ENCODE data around the gene IRX4. TPM values are rescaled to one million over a fixed set of nuclear protein-coding genes. Genes with fewer than 3 reads are reported as not detected.

IRX4 gene
- total and polyA plus RNA-seq, 9 of the 15 experiments (the other 6 are each of a cell fraction or from before 2014, with no cell fraction given), result not detected

GRCh38 chr5:1856596-1857255 lies 26.0 kb downstream of the IRX4 start:
- ATAC-seq (no peak), DNase-seq (ENCODE audit: extremely low read depth in 1 of 4, low spot score in 3 of 4) (no peak), FAIRE-seq (no peak)
- Histone ChIP-seq H3K9me1 (ENCODE audit: control insufficient read depth, insufficient read depth, low read length) (no peaks in the 10 kb centered on the region), H3K79me2 (ENCODE audit: control insufficient read depth, insufficient read depth, low read length) (no peaks in the 10 kb centered on the region), H3K4me3 (no peak overlapping the region), H2AFZ (ENCODE audit: low read depth, low read length) (no peak overlapping the region), H3K27me3 (ENCODE audit: control insufficient read depth in 2 of 2, insufficient read depth in 2 of 2, low read length in 2 of 2) (peaks cover 41 to 65% of the 10 kb centered on the region in 2 experiments), H3K4me2 (ENCODE audit: insufficient read depth, low read length) (no peak overlapping the region), H3K9me3 (replicated peaks; ENCODE audit: control insufficient read depth, insufficient read depth, low read depth, low read length) (peaks cover 2% of the 10 kb centered on the region), H4K20me1 (replicated peaks; ENCODE audit: control insufficient read depth, insufficient read depth, low read length) (peaks cover 8% of the 10 kb centered on the region; the same call in 1 of the 2 replicates), H3K4me1 (replicated peaks in 1 of 2; ENCODE audit: control insufficient read depth in 2 of 2, insufficient read depth in 2 of 2, low read length in 2 of 2) (peaks cover 0 to 3% of the 10 kb centered on the region in 2 experiments; a peak in 1 of 5 replicates), H3K27ac (ENCODE audit: extremely low read depth, low read depth, low read length) (no peak overlapping the region), H3K36me3 (ENCODE audit: control insufficient read depth, insufficient read depth, low read length) (no peaks in the 10 kb centered on the region), H3K9ac (ENCODE audit: insufficient read depth in 1 of 2, low read depth in 2 of 2, low read length in 2 of 2) (no peak overlapping the region)
- BruUV-seq (replicated peaks), result no TSS peak
- ChIA-PET CTCF (ENCODE audit: low intra/inter-chr PET ratio) (no interaction called here), POLR2A (no interaction called here)
- intact Hi-C loops (cut with micrococcal nuclease) (no loop called here), in situ Hi-C loops (cut with MboI) (no loop called here)
- 21% methylated on average over 40 of the region's 49 CpGs for WGBS (ENCODE audit: insufficient coverage, low coverage, missing lambda C conversion rate)
- TF ChIP-seq, protein P1, sequence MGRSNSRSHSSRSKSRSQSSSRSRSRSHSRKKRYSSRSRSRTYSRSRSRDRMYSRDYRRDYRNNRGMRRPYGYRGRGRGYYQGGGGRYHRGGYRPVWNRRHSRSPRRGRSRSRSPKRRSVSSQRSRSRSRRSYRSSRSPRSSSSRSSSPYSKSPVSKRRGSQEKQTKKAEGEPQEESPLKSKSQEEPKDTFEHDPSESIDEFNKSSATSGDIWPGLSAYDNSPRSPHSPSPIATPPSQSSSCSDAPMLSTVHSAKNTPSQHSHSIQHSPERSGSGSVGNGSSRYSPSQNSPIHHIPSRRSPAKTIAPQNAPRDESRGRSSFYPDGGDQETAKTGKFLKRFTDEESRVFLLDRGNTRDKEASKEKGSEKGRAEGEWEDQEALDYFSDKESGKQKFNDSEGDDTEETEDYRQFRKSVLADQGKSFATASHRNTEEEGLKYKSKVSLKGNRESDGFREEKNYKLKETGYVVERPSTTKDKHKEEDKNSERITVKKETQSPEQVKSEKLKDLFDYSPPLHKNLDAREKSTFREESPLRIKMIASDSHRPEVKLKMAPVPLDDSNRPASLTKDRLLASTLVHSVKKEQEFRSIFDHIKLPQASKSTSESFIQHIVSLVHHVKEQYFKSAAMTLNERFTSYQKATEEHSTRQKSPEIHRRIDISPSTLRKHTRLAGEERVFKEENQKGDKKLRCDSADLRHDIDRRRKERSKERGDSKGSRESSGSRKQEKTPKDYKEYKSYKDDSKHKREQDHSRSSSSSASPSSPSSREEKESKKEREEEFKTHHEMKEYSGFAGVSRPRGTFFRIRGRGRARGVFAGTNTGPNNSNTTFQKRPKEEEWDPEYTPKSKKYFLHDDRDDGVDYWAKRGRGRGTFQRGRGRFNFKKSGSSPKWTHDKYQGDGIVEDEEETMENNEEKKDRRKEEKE (IDR thresholded peaks at IDR 0.05; ENCODE audit: borderline replicate concordance in 1 of 2, control insufficient read depth in 1 of 2, low read depth in 2 of 2, low read length in 1 of 2), result no peak
- TF ChIP-seq BRD4 (IDR thresholded peaks at IDR 0.05) (no peak), ZNF431 (CRISPR knock-in tag; IDR thresholded peaks at IDR 0.05) (no peak), FUS (optimal IDR thresholded peaks at IDR 0.05; ENCODE audit: low read depth, low read length) (no peak), ETV6 (IDR thresholded peaks at IDR 0.05; ENCODE audit: borderline replicate concordance in 1 of 2, low read depth in 2 of 2, low read length in 1 of 2) (no peak), ETV6 (CRISPR knock-in tag; IDR thresholded peaks at IDR 0.05; ENCODE audit: borderline replicate concordance) (no peak), ARID2 (IDR thresholded peaks at IDR 0.05) (no peak), CBX5 (IDR thresholded peaks at IDR 0.05; ENCODE audit: borderline replicate concordance, low read depth) (no peak), PBX2 (CRISPR knock-in tag; IDR thresholded peaks at IDR 0.05; ENCODE audit: low read depth) (no peak), PBX2 (tag; conservative IDR thresholded peaks at IDR 0.05; ENCODE audit: low read depth) (no peak), GATA2 (CRISPR knock-in tag; IDR thresholded peaks at IDR 0.05) (no peak)

Measured in K562 (cell line).